Esophagus mucosa (tissue), 1 donor: ENCODE measurements around the gene C1QTNF3. TPM values are rescaled to one million over a fixed set of nuclear protein-coding genes. Genes with fewer than 3 reads are reported as not detected.
A peak's percentile ranks its signal among the peaks of the same experiment; 100 is the strongest.
"Not testable (repeated sequence)": the region's sequence is repeated elsewhere in the genome, so short reads cannot be mapped to it uniquely, and the experiment has no call there.

Experiments used
- ATAC-seq: fragments of 200-7000 bp; cut with Tn5 transposase; one replicate; pipeline ENCODE4 v1.9.1; 2020
- total RNA-seq: library from RNA; stranded (reverse); gene quantifications from one replicate; pipeline ENCODE4 v1.2.4, GENCODE V29; 2023
- donor health status: DM: yes; HTN: yes; CAD: no.

Gene C1QTNF3
- total RNA-seq, 1 donor from 2014 or later = 1.2 TPM

- no peak for ATAC-seq
These were observed 25.8 kb downstream of the C1QTNF3 start for GRCh38 chr5:34017254-34017653.

- no peak for ATAC-seq
These were observed 26.3 kb downstream of the C1QTNF3 start for GRCh38 chr5:34016750-34017149.

GRCh38 chr5:34016222-34016621 is 26.8 kb downstream of the C1QTNF3 start:
- no peak for ATAC-seq

DNA sequence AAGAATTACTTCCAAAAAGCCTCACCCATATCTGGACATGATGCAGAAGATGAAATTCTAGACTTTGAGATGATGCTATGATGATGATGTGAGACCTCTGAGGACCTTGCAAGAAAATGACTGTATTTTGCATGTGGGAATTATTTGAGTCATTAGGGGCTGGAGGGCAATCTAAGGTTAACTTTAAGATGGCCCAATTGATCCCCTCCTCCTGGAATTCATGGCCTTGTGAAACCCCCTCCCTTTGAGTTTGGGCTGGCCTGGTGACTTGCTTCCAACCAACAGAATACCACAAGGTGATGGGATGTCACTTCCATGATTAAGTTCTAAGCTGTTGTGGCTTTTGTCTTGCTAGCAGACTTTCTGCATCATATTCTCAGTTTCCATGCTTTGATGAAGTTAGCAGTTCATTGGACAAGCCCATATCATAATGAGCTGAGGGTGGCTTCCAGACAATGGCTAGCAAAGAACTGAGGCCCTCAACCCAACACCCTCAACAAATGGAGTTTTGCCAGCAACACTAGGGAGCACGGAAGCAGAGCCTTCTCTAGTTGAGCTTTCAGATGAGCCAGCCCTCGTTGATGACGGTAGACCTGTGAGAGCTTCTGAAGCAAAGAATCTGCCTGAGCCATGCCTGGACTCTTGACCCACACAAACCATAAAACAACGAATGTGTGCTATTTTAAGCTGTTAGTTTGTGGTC is 27.7 kb downstream of the C1QTNF3 start:
- no peak for ATAC-seq

GRCh38 chr5:34014626-34015025 is 28.4 kb downstream of the C1QTNF3 start:
- peak; percentile 51 for ATAC-seq

DNA sequence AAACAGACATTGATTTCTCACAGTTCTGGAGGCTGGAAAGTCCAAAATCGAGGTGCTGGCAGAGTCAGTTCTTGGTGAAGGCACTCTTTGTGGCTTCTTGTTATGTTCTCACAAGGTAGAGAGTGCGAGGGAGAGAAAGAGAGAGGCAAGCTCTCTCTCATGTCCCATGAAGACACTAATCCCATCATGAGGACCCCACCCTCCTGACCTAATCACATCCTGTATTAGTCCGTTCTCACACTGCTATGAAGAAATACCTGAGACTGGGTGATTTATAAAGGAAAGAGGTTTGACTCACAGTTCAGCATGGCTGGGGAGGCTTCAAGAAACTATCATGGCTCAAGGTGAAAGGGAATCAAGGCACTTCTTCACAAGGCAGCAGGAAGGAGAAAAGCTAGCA is 29.5 kb downstream of the C1QTNF3 start:
- peak; percentile 82 for ATAC-seq

DNA sequence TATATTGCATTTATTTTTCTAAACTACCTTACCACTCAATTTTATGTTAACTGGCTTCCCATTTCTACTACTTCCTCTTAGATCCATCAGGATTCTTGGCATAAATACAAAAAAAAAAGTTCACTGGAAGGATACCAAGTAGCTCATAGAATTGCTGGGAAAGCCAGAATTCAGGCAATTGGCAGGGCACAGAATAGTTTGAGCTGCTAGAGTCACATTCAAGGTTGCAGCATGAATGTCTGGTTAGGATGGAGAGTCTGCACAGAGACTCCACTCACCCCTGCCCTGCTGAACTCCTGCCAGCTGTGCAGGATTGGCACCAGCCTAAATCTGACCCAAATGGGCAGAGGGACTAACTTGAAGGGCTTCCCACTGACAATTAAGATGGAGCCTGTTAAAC is 30.2 kb downstream of the C1QTNF3 start:
- ATAC-seq = peak; percentile 24

GRCh38 chr5:34011536-34011935 is 31.5 kb downstream of the C1QTNF3 start:
- no peak for ATAC-seq

- not testable (repeated sequence) for ATAC-seq
These were observed 32.9 kb downstream of the C1QTNF3 start for GRCh38 chr5:34010146-34010545.

DNA sequence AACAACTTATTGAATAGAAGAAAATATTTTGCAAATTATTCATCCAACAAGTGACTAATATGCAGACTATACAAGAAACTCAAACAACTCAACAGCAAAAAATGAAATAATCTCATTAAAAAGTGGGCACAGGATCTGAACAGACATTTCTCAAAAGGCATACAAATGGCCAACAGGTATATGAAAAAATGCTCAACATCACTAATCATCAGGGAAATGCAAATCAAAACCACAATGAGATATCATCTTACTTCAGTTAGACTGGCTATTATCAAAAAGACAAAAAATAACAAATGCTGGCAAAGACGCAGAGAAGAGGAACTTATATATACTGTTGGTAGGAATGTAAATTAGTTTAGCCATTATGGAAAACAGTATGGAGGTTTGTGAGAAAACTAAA is 33.4 kb downstream of the C1QTNF3 start:
- no peak for ATAC-seq

- ATAC-seq = no peak
These were observed 34.2 kb downstream of the C1QTNF3 start for GRCh38 chr5:34008802-34009201.

- peak; percentile 92 for ATAC-seq
These were observed 35.1 kb downstream of the C1QTNF3 start, which contains the start of gene AMACR for GRCh38 chr5:34007621-34008600. AMACR (minus strand) TSS chr5:34008050; CDS start chr5:34008019, 31 bp downstream.

GRCh38 chr5:34007201-34007620 is 35.8 kb downstream of the C1QTNF3 start:
- no peak for ATAC-seq

- ATAC-seq = no peak
These were observed 37.3 kb downstream of the C1QTNF3 start for GRCh38 chr5:34005681-34006080.

GRCh38 chr5:34005211-34005610 is 37.8 kb downstream of the C1QTNF3 start:
- ATAC-seq = no peak

GRCh38 chr5:34003941-34004340 is 39.1 kb downstream of the C1QTNF3 start:
- ATAC-seq = no peak

DNA sequence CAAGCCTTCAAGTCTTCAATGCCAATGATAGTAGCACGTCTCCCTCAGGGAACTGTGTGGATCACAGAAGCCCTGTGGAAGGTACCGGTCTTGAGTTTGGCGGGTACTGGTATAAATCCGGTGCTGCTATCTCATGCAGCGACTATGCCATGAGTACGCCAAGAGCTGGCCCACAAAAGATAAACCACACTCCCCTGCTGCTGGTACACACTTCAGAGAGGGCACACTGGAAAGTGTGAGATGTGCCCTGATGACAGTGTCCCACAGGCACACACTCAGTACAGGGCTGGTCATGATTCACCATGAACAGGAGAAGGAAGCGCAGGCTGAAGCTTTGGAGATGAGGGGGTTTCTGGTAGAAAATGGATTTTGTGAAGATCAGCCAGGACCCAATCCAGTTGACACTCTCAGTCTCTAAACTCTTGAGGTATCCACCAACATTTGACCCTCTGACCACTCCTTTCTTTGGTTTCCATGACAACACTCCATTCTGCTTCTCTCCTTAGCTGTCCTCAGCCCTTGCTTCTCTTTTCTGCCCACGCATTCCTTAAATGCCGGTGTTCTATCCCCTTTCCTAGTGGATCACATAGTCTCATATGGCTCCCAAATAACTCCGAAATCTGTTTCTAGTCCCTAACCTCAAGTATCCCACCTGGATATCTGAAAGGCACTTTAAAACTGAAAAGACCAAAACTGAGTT is 40.2 kb downstream of the C1QTNF3 start:
- no peak for ATAC-seq

DNA sequence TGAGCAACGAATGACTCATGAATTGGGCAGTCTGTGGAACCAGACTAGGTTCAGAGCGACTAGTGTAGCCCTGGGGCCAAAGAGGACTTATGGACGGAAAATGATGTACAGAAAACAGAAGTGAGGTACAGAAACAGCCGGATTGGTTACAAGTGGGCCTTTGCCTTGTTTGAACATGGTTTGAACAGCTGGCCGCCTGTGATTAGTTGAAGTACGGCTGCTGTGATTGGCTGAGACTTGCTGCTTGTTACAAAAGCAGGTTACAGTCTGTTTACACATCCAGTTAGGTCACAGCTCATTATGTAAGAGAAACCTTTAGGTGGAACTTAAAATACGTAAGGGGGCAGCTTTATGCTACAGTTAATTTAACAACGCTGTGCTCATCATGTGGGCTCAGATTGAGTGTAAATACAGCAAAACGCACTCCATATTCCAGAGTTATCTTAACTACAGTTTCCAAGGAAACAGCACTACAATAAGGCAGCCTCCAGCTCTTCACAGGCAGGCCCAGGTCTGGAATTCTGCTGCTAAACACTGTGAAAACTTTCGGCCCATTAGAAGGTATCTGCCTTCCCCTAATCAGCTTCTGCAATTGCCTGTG is 41.7 kb downstream of the C1QTNF3 start:
- peak; percentile 65 for ATAC-seq

DNA sequence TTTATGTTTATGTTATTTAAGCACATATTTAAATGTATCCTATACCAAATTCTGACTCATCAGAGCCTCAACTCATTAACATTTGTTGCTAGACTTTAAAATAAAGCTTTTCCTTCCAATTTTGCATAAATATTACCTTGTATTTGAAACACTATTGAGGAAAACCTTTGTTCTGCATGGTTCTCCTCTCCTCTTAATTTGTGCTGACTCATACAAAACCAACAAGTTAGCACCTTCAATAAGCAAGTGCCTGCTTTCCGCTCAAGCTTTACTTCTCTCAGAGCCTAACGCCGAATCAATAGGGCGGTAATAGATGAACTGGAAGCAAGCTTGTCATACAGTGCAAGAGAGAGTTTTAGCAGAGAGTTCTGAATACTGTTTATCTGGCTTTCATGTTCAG is 43.0 kb downstream of the C1QTNF3 start:
- ATAC-seq = no peak

DNA sequence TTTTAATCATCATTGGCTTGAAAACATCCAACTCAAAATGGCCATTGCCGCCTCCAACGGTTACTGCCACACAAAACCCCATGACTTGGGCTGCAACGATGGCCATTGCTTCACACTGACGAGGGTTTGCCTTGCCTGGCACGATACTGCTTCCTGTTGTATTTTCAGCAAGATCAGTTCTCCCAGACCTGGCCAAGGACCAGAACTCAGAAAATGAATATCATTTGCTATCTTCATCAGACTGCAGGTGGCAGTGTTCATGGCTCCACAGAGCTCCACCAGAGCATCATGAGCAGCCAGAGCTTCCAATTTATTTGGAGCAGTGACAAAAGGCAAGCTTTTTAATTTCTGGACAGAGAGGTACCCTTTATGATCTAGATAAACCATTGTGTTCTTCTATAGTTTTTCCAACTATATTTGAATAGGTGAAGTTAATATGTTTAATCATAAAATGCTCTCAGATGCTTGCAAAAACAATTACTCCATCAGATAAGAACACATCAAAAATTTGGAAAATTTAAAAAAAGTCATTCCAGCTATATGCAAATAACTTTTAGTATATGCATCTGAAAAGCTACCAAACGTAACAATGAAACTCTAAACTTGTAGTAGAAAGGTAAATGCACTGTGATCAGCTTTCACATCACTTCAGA is 45.6 kb downstream of the C1QTNF3 start:
- peak; percentile 82 for ATAC-seq

DNA sequence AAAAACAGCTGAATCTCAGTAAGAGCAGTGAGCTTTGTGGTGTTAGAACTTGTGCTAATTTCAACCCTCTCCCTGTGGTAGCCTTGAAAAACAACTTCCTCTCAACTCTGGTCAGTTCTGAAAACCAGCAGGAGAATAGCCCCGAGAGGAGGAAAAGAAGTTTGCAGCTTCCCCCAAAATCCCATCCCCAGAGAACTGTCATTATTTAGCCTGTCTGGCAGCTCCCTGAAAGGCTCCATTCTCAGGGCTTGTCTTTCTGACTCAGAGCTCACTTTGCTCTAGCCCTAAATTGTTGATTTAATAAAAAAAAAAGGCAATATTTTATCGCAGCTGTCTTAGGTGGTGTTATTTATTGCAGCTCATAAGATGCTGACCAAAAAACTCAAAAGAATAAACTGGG is 47.1 kb downstream of the C1QTNF3 start:
- ATAC-seq = no peak

GRCh38 chr5:33994845-33995244 is 48.2 kb downstream of the C1QTNF3 start:
- ATAC-seq = no peak
